Astrocyte of the hippocampus (primary cell): ENCODE data around the gene NYAP2.

Source experiments
- DNase-seq: peaks from one replicate; pipeline ENCODE4 v3.0.0; 2011; ENCODE audit warnings: low read depth, low spot score

NYAP2 gene

GRCh38 chr2:225616848-225617247 is 217.3 kb downstream of the NYAP2 start:
- DNase-seq: no peak

- no peak for DNase-seq
Observed at GRCh38 chr2:225620227-225620626, 220.7 kb downstream of the NYAP2 start.

- DNase-seq: no peak
Observed at GRCh38 chr2:225630824-225631533, 231.5 kb downstream of the NYAP2 start.

GRCh38 chr2:225632351-225632750 is 232.8 kb downstream of the NYAP2 start:
- no peak for DNase-seq

- DNase-seq: no peak
Observed at GRCh38 chr2:225636558-225636957, 237.0 kb downstream of the NYAP2 start.

GRCh38 chr2:225637259-225637658 is 237.7 kb downstream of the NYAP2 start:
- no peak for DNase-seq

- no peak for DNase-seq
Observed at GRCh38 chr2:225640550-225640949, 241.0 kb downstream of the NYAP2 start.

- no peak for DNase-seq
Observed at GRCh38 chr2:225649274-225649673, 249.8 kb downstream of the NYAP2 start.

GRCh38 chr2:225650041-225650440 is 250.5 kb downstream of the NYAP2 start:
- no peak for DNase-seq

GRCh38 chr2:225660262-225661131 is 261.0 kb downstream of the NYAP2 start:
- DNase-seq: peak; percentile 82

GRCh38 chr2:225662101-225662500 is 262.6 kb downstream of the NYAP2 start:
- DNase-seq: no peak

- DNase-seq: no peak
Observed at GRCh38 chr2:225667445-225667844, 267.9 kb downstream of the NYAP2 start.

- DNase-seq: peak; percentile 74
Observed at GRCh38 chr2:225668606-225669266, 269.2 kb downstream of the NYAP2 start.

GRCh38 chr2:225670111-225670974 is 270.8 kb downstream of the NYAP2 start:
- peak; percentile 68 for DNase-seq

GRCh38 chr2:225678792-225679191 is 279.3 kb downstream of the NYAP2 start:
- no peak for DNase-seq

GRCh38 chr2:225683258-225683657 is 283.7 kb downstream of the NYAP2 start:
- no peak for DNase-seq

- no peak for DNase-seq
Observed at GRCh38 chr2:225690153-225690552, 290.6 kb downstream of the NYAP2 start.

- no peak for DNase-seq
Observed at GRCh38 chr2:225691711-225692110, 292.2 kb downstream of the NYAP2 start.

GRCh38 chr2:225693259-225693658 is 293.7 kb downstream of the NYAP2 start:
- DNase-seq: no peak

GRCh38 chr2:225694664-225695063 is 295.2 kb downstream of the NYAP2 start:
- no peak for DNase-seq

- DNase-seq: no peak
Observed at GRCh38 chr2:225697936-225698335, 298.4 kb downstream of the NYAP2 start.
